ENCODE results near the gene MACROD2. TPM values are rescaled to one million over a fixed set of nuclear protein-coding genes. Genes with fewer than 3 reads are reported as not detected.

Gene MACROD2
- total RNA-seq, 1 donor from 2014 or later: 60.4 TPM

GRCh38 chr20:14712302-14712739 lies 717.0 kb downstream of the MACROD2 start:
- DNase-seq: no peak

GRCh38 chr20:14715400-14715799 lies 720.1 kb downstream of the MACROD2 start:
- no peak for DNase-seq

- DNase-seq: no peak
Observed at GRCh38 chr20:14716351-14716801, 721.1 kb downstream of the MACROD2 start.

- no peak for DNase-seq
Observed at GRCh38 chr20:14717134-14717999, 722.1 kb downstream of the MACROD2 start.

- no peak for DNase-seq
Observed at GRCh38 chr20:14720251-14720650, 724.9 kb downstream of the MACROD2 start.

GRCh38 chr20:14721926-14722452 lies 726.7 kb downstream of the MACROD2 start:
- no peak for DNase-seq

- no peak for DNase-seq
Observed at GRCh38 chr20:14723614-14724013, 728.3 kb downstream of the MACROD2 start.

- no peak for DNase-seq
Observed at GRCh38 chr20:14724036-14724435, 728.7 kb downstream of the MACROD2 start.

GRCh38 chr20:14724468-14724867 lies 729.2 kb downstream of the MACROD2 start:
- DNase-seq: no peak

- no peak for DNase-seq
Observed at GRCh38 chr20:14726591-14726990, 731.3 kb downstream of the MACROD2 start.

- DNase-seq: no peak
Observed at GRCh38 chr20:14727485-14728150, 732.3 kb downstream of the MACROD2 start.

- DNase-seq: no peak
Observed at GRCh38 chr20:14729390-14729789, 734.1 kb downstream of the MACROD2 start.

GRCh38 chr20:14732343-14732742 lies 737.0 kb downstream of the MACROD2 start:
- DNase-seq: no peak

- no peak for DNase-seq
Observed at GRCh38 chr20:14732996-14733395, 737.7 kb downstream of the MACROD2 start.

- DNase-seq: no peak
Observed at GRCh38 chr20:14740380-14740779, 745.1 kb downstream of the MACROD2 start.

- DNase-seq: no peak
Observed at GRCh38 chr20:14741616-14742015, 746.3 kb downstream of the MACROD2 start.

GRCh38 chr20:14744723-14745122 lies 749.4 kb downstream of the MACROD2 start:
- DNase-seq: no peak

GRCh38 chr20:14745830-14746229 lies 750.5 kb downstream of the MACROD2 start:
- no peak for DNase-seq

GRCh38 chr20:14751191-14751590 lies 755.9 kb downstream of the MACROD2 start:
- DNase-seq: no peak

GRCh38 chr20:14757728-14758127 lies 762.4 kb downstream of the MACROD2 start:
- no peak for DNase-seq

GRCh38 chr20:14758356-14758755 lies 763.0 kb downstream of the MACROD2 start:
- no peak for DNase-seq

- DNase-seq: no peak
Observed at GRCh38 chr20:14759979-14760378, 764.7 kb downstream of the MACROD2 start.

- no peak for DNase-seq
Observed at GRCh38 chr20:14761903-14762302, 766.6 kb downstream of the MACROD2 start.

All from occipital lobe (tissue), 2 donors.